SK-N-MC (cell line): Measurements from ENCODE around the gene EGFR.

ENCODE experiments used
- DNase-seq: peaks from one replicate; pipeline ENCODE4 v3.0.0-alpha.2; 2011; ENCODE audit warnings: low read depth, low spot score
- H3K27ac ChIP-seq: fragments of 200-600 bp; sonication (generic); 2 replicates; pipeline ENCODE4 v1.5.1; 2016; ENCODE audit warnings: mixed run types
- H3K36me3 ChIP-seq: fragments of 200-600 bp; sonication (generic); 2 replicates; pipeline ENCODE4 v1.6.1; 2017; ENCODE audit warnings: antibody characterized with exemption, low read length, mixed read lengths; ENCODE audit not compliant: insufficient read depth
- H3K4me3 ChIP-seq: fragments of 200-600 bp; sonication (generic); 2 replicates; pipeline ENCODE4 v1.5.1; 2016
- H3K9ac ChIP-seq: fragments of 200-600 bp; sonication (generic); 2 replicates; pipeline ENCODE4 v1.8.0; 2017; ENCODE audit warnings: mixed run types, mixed read lengths; ENCODE audit not compliant: insufficient read length
- H3K9me3 ChIP-seq: fragments of 200-600 bp; sonication (generic); 2 replicates; pipeline ENCODE4 v1.6.1; 2017; ENCODE audit warnings: low read depth, mild to moderate bottlenecking, antibody characterized with exemption, low read length, moderate library complexity, mixed read lengths
- EZH2 ChIP-seq: fragments of 200-600 bp; sonication (generic); IDR thresholded peaks from one replicate; pipeline ENCODE4 v1.6.1; 2017; ENCODE audit warnings: antibody characterized with exemption
- FOXP2 ChIP-seq: optimal IDR thresholded peaks from 2 replicates; pipeline ENCODE3; 2011; ENCODE audit warnings: mild to moderate bottlenecking, moderate library complexity; ENCODE audit not compliant: insufficient read depth; ENCODE audit errors: extremely low read length, control extremely low read depth
- POLR2AphosphoS5 ChIP-seq: IDR thresholded peaks from 2 replicates; pipeline ENCODE4 v1.6.1; 2012; ENCODE audit warnings: mild to moderate bottlenecking, low read depth, low read length, borderline replicate concordance

Gene EGFR

DNA sequence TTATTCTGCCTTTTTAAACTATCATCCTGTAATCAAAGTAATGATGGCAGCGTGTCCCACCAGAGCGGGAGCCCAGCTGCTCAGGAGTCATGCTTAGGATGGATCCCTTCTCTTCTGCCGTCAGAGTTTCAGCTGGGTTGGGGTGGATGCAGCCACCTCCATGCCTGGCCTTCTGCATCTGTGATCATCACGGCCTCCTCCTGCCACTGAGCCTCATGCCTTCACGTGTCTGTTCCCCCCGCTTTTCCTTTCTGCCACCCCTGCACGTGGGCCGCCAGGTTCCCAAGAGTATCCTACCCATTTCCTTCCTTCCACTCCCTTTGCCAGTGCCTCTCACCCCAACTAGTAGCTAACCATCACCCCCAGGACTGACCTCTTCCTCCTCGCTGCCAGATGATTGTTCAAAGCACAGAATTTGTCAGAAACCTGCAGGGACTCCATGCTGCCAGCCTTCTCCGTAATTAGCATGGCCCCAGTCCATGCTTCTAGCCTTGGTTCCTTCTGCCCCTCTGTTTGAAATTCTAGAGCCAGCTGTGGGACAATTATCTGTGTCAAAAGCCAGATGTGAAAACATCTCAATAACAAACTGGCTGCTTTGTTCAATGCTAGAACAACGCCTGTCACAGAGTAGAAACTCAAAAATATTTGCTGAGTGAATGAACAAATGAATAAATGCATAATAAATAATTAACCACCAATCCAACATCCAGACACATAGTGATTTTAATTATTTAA lies 151.7 kb downstream of the EGFR start:
- no peak for DNase-seq
- Histone ChIP-seq H3K4me3 (no peak overlapping the region), H3K9ac (no peak overlapping the region), H3K36me3 (no peaks in the 10 kb centered on the region), H3K9me3 (no peaks in the 10 kb centered on the region), H3K27ac (no peak overlapping the region)
- no peak for TF ChIP-seq EZH2
- TF ChIP-seq FOXP2 = no peak
- no peak for TF ChIP-seq POLR2AphosphoS5

DNA sequence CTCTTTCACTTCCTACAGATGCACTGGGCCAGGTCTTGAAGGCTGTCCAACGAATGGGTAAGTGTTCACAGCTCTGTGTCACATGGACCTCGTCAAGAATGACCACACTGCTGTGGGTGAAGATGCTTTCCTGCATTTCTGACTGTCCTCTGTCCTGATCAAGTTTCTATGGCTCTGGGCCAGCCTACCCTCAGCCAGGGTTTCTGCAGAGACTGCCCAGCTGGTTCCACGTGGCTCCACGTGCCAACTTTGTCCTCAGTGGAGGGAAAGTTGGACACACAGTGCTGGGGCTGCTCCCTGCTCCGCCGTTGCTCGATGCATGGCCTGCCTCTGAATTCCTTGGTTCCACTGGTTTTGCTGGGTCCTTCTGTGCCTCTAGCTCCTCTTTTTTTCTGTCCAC lies 152.3 kb downstream of the EGFR start:
- DNase-seq = no peak
- TF ChIP-seq FOXP2 (no peak), POLR2AphosphoS5 (no peak), EZH2 (no peak)
- Histone ChIP-seq H3K36me3 (no peaks in the 10 kb centered on the region), H3K27ac (no peak overlapping the region), H3K4me3 (no peak overlapping the region), H3K9ac (no peak overlapping the region), H3K9me3 (no peaks in the 10 kb centered on the region)

DNA sequence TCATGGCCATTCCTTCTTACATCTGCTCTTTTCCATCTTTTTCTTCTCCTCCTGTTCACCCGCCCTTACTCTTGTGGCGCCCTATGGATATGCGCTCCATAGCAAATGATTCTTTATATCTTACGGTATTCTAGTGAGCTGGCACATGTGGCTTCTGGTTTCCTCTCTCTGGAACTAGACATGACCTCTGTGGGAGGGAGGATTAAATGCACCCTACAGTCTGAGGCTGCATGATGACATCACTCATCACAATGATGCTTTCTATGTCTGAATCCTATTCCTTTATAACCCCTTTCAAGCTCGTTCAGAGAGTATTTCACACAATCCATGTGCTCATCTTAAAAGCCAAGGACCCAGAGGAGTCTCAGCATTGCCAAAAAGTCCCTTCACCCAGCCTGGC lies 153.3 kb downstream of the EGFR start:
- TF ChIP-seq FOXP2 (no peak), POLR2AphosphoS5 (no peak), EZH2 (no peak)

DNA sequence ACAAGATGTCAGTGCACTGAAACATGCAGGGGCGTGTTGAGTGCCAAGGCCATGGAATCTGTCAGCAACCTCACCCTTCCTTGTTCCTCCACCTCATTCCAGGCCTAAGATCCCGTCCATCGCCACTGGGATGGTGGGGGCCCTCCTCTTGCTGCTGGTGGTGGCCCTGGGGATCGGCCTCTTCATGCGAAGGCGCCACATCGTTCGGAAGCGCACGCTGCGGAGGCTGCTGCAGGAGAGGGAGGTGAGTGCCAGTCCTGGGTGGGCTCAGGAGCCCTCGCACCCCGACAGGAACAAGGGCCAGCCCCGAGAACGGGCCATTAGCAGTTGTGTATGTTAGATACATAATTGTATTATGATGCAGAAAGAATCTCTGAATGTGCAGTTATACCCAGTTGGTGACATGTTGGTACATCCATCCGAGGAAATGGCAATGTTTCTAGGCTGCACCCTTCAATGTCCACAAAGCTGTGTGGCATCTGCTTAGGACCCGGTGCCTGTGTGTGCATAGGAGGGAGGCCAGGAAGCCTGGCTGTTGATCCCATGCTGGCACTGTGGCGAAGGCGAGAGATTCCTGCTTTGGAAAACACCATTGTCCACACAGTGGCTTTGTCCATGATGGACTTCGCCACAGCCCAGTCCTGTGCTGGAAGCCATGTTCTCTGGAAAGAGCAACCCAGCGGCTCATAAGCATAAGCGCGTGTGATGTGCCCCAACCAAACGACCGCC lies 154.2 kb downstream of the EGFR start:
- Histone ChIP-seq H3K27ac (no peak overlapping the region), H3K36me3 (no peaks in the 10 kb centered on the region), H3K9me3 (no peaks in the 10 kb centered on the region), H3K9ac (no peak overlapping the region), H3K4me3 (no peak overlapping the region)
- DNase-seq = no peak
- TF ChIP-seq FOXP2 = no peak
- no peak for TF ChIP-seq EZH2
- no peak for TF ChIP-seq POLR2AphosphoS5

More for the DNA sequence above, 153.3 kb downstream of the EGFR start:
- no peak overlapping the region for H3K9ac ChIP-seq
- H3K27ac ChIP-seq = no peak overlapping the region
- no peak overlapping the region for H3K4me3 ChIP-seq
- no peaks in the 10 kb centered on the region for H3K9me3 ChIP-seq
- DNase-seq = no peak
- H3K36me3 ChIP-seq = no peaks in the 10 kb centered on the region

DNA sequence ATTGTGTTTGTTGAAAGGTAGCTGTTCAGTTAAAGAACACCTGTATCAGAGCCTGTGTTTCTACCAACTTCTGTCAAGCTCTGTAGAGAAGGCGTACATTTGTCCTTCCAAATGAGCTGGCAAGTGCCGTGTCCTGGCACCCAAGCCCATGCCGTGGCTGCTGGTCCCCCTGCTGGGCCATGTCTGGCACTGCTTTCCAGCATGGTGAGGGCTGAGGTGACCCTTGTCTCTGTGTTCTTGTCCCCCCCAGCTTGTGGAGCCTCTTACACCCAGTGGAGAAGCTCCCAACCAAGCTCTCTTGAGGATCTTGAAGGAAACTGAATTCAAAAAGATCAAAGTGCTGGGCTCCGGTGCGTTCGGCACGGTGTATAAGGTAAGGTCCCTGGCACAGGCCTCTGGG lies 154.9 kb downstream of the EGFR start:
- no peaks in the 10 kb centered on the region for H3K36me3 ChIP-seq
- H3K9ac ChIP-seq = no peak overlapping the region
- no peak for TF ChIP-seq POLR2AphosphoS5
- no peaks in the 10 kb centered on the region for H3K9me3 ChIP-seq
- no peak overlapping the region for H3K27ac ChIP-seq
- H3K4me3 ChIP-seq = no peak overlapping the region
- DNase-seq = no peak

DNA sequence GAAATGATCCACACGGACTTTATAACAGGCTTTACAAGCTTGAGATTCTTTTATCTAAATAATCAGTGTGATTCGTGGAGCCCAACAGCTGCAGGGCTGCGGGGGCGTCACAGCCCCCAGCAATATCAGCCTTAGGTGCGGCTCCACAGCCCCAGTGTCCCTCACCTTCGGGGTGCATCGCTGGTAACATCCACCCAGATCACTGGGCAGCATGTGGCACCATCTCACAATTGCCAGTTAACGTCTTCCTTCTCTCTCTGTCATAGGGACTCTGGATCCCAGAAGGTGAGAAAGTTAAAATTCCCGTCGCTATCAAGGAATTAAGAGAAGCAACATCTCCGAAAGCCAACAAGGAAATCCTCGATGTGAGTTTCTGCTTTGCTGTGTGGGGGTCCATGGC lies 155.6 kb downstream of the EGFR start:
- no peak for DNase-seq
- H3K9me3 ChIP-seq = no peaks in the 10 kb centered on the region
- H3K27ac ChIP-seq = no peak overlapping the region
- no peak overlapping the region for H3K4me3 ChIP-seq
- no peak overlapping the region for H3K9ac ChIP-seq
- TF ChIP-seq POLR2AphosphoS5 (no peak), EZH2 (no peak), FOXP2 (no peak)
- no peaks in the 10 kb centered on the region for H3K36me3 ChIP-seq

DNA sequence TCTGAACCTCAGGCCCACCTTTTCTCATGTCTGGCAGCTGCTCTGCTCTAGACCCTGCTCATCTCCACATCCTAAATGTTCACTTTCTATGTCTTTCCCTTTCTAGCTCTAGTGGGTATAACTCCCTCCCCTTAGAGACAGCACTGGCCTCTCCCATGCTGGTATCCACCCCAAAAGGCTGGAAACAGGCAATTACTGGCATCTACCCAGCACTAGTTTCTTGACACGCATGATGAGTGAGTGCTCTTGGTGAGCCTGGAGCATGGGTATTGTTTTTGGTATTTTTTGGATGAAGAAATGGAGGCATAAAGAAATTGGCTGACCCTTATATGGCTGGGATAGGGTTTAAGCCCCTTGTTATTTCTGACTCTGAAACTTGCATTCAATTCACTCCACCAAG lies 156.0 kb downstream of the EGFR start:
- H3K36me3 ChIP-seq = no peaks in the 10 kb centered on the region
- H3K4me3 ChIP-seq = no peak overlapping the region
- H3K27ac ChIP-seq = no peak overlapping the region
- DNase-seq = no peak
- H3K9ac ChIP-seq = no peak overlapping the region
- no peaks in the 10 kb centered on the region for H3K9me3 ChIP-seq
- TF ChIP-seq FOXP2 (no peak), EZH2 (no peak), POLR2AphosphoS5 (no peak)

DNA sequence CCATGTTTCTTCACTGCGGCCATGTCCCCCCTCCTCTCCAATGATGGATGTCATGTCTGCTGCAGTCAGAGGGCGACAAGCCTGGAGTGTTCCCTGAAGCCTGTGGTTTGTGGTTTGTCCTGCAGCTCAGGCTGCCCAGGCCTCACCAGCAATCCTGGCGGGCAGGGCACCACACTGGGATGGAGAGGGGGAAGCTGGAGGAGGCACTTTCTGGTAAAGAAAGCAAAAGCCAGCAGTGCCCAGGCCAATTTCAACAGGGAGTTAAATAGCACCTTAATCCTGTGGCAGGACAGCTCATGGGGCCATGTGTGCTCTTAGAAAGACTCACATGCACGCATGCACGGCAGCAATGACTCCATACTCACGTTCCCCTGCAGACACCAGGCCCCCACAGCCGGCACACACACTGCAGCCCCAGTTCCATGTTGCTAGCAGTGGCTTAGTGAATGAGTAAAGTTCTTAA lies 158.3 kb downstream of the EGFR start:
- H3K36me3 ChIP-seq = no peaks in the 10 kb centered on the region
- TF ChIP-seq POLR2AphosphoS5 (no peak), FOXP2 (no peak), EZH2 (no peak)
- H3K4me3 ChIP-seq = no peak overlapping the region

More for the DNA sequence above, 158.3 kb downstream of the EGFR start:
- no peak for DNase-seq
- Histone ChIP-seq H3K9me3 (no peaks in the 10 kb centered on the region), H3K27ac (no peak overlapping the region), H3K9ac (no peak overlapping the region)
